Measurements from ENCODE around the gene ZNF181.

ZNF181 gene

GRCh38 chr19:34759218-34759917 is 25.3 kb downstream of the ZNF181 start:
- no peak for DNase-seq

DNA sequence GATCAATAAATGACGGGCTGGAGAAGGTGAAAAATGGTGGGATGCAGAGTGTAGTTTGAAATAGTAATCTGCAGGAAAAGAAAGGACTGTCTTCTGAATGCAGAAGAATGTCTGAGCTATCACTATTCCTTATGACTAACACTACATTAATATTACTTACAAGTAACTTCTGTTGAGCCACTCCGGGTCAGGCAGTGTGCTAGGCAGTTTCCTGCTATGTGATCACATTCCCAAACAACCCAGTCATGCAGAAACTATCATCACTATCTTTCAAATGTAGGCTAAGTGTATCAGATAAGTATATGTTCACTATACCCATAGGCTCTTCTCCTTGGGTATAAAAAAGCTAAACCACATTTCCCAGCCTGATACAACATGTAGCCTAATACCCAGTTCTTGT is 32.3 kb downstream of the ZNF181 start:
- no peak for DNase-seq

DNA sequence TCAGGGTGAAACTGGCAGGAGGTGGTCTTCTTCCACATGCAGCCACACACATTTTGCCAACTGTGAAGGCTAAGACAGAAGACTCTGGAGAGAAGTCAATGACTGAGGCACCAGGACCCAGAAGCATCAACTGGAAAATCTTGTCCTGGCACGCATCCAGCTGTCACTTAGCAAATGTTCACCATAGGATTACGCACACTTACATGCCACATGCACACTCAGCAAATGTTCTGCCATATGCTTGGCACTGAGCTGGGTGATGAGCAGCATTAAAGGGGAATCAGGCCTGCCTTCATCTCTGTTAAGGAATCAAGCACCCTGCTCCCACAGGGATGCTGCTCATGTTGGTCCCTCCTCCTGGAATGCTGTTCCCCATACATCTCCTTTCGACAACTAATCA is 33.9 kb downstream of the ZNF181 start:
- no peak for DNase-seq

DNA sequence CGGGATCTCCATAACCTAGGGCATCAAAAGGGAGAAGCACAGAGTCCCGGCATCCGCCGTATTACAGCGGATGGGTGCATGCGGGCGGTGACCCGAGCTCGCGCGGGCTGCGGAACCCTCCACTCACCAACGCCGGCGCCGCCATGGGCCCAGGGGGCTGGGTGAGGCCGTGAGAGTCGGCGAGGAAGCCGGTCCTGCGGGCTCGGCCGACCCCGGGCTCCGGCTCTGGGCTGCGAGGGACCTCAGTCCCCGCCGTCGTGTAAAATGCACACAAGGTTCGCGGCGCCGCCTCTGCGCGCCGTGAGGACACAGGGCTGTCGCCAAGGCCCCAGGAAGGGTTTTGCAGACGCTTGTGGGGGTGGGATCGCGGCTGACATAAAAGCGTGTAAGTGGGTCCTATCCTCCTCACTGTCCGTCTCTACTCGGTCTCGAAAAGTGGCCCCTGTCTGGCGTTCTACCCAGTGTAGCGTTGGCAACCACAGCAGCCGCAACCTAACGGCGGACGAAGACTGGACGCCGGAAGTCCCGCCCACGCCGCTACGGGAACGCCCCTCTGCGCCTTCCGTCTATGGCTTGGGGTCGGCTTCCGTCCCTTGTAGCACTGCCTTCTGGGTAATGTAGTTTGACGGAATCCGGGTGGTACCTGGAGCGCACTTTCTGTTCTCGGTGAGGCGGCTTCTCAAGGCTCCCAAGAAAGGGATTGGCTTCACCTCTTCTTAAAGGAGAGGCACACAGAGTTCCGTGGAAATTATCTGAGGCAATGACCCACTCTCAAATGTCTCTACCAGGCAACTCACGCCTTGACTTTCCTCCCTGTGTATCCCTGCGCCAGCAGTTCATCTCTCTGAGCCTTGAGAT is 38.9 kb downstream of the ZNF181 start, which contains the start of gene ZNF599:
Gene ZNF599 (minus strand): TSS at position 519 of the 858 bp plus-strand sequence. CDS start 374 bp downstream, at position 145.
- DNase-seq: peak; percentile 67

DNA sequence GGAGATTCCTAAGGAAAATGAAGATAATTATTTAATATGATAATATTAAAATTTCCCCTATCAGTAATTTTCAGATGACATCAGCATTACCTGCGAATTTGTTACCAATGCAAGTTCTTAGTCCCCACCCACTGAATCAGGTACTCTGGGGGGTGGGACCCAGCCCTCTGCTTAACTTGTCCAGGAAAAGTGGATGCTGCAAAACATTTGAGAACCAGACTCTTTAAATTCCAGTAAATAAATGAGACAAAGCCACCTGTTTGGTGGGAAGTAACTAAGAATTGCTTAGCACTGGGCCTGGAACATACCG is 39.5 kb downstream of the ZNF181 start:
- DNase-seq: no peak

GRCh38 chr19:34774857-34775256 is 40.8 kb downstream of the ZNF181 start:
- DNase-seq: no peak

DNA sequence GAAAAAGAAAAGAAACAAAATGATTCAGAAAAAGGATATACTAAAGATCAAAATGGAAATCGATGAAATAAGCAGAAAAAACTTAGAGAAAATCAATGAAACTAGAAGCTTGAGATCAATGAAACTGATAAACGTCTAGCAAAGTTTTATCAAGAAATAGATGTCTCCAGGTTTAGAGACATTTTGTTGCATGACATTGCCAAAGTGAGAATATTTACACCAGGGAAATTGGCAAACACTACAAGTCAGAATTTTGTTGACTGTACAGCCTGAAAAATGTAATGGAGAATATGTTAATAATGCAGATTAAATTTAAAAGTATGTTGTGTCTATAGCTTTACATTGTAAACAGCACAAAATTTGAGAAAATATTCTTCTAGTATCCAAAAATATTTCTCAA is 44.3 kb downstream of the ZNF181 start:
- no peak for DNase-seq

DNA sequence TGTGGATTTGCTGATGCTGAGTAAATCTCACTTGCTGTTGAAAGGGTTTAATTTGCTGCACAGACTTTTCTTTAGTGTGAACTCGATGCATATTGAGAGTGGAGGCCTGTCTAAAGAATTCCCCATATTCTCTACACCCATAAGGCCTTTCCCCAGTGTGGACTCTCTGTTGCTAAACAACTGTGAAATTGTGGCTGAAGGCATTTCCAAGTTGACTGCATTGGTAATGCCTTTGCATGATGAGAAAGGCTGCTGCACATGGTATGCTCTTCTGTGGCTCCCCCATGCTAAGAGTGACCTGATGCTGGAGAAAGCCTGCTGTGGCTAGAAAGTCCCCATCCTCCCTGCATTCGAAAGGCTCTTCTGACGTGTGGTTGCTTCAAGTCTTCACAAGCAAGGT is 45.6 kb downstream of the ZNF181 start:
- DNase-seq: no peak

DNA sequence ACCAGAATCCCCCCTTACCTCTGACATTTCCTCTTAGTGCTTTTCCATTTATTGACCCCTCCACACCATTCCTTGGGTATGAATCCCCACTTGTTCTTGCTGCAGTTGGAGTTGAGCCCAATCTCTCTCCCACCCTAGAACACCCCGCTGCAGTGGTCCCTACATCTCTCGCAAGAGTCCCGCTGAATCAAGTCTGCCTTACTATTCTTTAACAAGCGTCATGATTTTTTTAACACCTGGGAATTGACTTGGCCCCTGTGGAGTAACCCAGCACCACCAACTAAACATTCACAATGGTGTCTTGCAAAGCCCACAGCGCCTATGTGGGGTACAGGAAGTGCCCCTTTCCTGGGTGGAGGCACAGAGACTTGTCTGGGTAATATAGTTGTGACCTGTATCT is 52.2 kb downstream of the ZNF181 start:
- DNase-seq: no peak

- DNase-seq: no peak
Observed at GRCh38 chr19:34787059-34787824, 53.2 kb downstream of the ZNF181 start.

DNA sequence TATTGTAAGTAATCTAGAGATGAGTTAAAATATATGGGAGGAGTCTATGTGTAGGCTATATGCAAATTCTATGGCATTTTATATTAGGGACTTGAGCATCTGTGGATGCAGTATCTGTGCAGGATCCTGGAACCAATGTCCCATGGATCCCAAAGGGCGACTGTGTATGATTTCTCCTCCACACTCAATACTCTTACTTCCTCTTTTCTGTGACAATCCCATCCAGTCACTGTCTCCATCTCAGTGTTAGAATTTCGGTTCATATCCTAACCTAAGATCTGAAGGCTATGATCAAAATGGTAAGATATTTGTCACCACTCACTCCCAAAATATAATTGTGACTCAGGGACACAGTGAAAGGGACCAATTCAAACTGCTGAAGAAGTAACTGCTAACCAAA is 54.0 kb downstream of the ZNF181 start:
- DNase-seq: no peak

DNA sequence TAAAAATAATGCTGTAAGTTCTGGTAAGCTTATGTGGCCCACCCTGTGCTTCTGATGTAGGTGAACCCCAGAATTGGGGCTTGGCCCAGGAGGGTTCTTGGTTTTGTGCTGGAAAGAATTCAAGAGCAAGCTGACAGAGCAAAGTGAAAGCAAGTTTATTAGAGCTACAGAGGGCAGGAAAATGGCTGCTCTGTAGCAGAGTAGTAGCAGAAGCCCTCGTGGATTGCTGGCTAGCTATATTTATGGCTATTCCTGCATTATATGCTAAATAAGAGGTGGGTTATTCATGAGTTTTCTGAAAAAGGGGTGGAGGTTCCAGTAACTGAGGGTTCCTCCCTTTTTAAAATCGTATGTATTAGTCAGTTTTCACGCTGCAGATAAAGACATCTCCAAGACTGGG is 59.5 kb downstream of the ZNF181 start:
- DNase-seq: no peak

DNA sequence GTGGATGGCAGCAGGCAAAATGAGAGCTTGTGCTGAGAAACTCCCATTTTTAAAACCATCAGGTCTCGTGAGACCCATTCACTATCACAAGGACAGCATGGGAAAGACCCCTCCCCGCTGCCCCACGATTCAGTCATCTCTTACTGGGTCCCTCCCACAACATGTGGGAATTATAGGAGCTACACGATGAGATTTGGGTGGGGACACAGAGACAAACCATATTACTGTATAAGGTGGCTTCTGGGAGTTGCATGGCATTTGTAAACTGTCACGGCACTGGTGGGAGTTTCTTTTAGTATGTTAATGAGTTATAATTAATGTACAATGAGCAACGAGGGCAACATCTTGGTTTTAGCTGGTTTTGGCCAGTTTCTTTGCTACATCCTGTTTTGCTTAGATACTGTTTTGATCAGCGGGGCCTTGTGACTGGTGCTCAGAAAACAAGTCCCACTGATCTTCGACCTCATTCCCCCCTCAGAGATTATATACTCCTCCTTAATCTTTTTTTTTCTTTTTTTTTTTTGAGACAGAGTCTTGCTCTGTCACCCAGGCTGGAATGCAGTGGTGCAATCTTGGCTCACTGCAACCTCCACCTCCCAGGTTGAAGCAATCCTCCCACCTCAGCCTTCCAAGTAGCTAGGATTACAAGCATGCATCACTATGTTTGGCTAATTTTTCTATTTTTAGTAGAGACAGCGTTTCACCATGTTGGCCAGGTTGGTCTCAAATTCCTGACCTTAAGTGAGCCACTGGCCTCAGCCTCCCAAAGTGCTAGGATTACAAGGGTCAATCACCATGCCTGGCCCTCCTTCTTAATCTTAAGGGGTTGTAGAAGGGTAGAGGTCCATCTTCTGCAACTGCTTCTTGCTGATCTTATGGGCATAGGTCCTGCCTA is 60.3 kb downstream of the ZNF181 start:
- DNase-seq: no peak
